RWPE2 (cell line): ENCODE measurements around the gene GRAP.
A peak's percentile ranks its signal among the peaks of the same experiment; 100 is the strongest.

Experiments used
- ATAC-seq: fragments of 200-7000 bp; cut with Tn5 transposase; 3 replicates; pipeline ENCODE4 v1.9.1; 2021; ENCODE audit warnings: low read depth
- DNase-seq: peaks from one replicate; pipeline ENCODE4 v3.0.0-alpha.2; 2020; ENCODE audit warnings: low spot score
- H3K27ac ChIP-seq: fragments of 450-650 bp; 2 replicates; pipeline ENCODE4 v1.5.1; 2017; ENCODE audit warnings: mild to moderate bottlenecking; ENCODE audit not compliant: poor library complexity, severe bottlenecking
- H3K27me3 ChIP-seq: fragments of 250-450 bp; sonication (Bioruptor Pico); 2 replicates; pipeline ENCODE4 v1.5.1; 2021; ENCODE audit warnings: mild to moderate bottlenecking, moderate library complexity; ENCODE audit not compliant: insufficient read depth, poor library complexity, severe bottlenecking
- H3K36me3 ChIP-seq: fragments of 250-450 bp; sonication (Bioruptor Pico); 2 replicates; pipeline ENCODE4 v1.5.1; 2020; ENCODE audit warnings: low read depth, mild to moderate bottlenecking, moderate library complexity
- H3K4me1 ChIP-seq: fragments of 250-450 bp; sonication (Bioruptor Pico); 2 replicates; pipeline ENCODE4 v1.5.1; 2021; ENCODE audit warnings: mild to moderate bottlenecking, moderate library complexity; ENCODE audit not compliant: insufficient read depth, poor library complexity, severe bottlenecking
- H3K4me3 ChIP-seq: fragments of 250-450 bp; sonication (Bioruptor Pico); 2 replicates; pipeline ENCODE4 v1.5.1; 2021; ENCODE audit warnings: mild to moderate bottlenecking, moderate library complexity; ENCODE audit not compliant: severe bottlenecking
- H3K9me3 ChIP-seq: fragments of 250-450 bp; sonication (Bioruptor Pico); 2 replicates; pipeline ENCODE4 v1.5.1; 2021; ENCODE audit warnings: mild to moderate bottlenecking, moderate library complexity; ENCODE audit not compliant: severe bottlenecking
- TF ChIP-seq, protein P1 (sequence below): fragments of 450-650 bp; IDR thresholded peaks from one replicate; pipeline ENCODE4 v1.5.1; 2017; ENCODE audit warnings: mild to moderate bottlenecking, moderate library complexity; ENCODE audit not compliant: poor library complexity, severe bottlenecking

GRAP gene

GRCh38 chr17:19011581-19011980 lies 35.2 kb downstream of the GRAP start:
- Histone ChIP-seq H3K4me1 (peaks cover 12% of the 10 kb centered on the region), H3K27me3 (no peaks in the 10 kb centered on the region), H3K4me3 (no peak overlapping the region), H3K9me3 (no peaks in the 10 kb centered on the region), H3K27ac (no peak overlapping the region), H3K36me3 (no peaks in the 10 kb centered on the region)
- DNase-seq (no peak), ATAC-seq (no peak)
- TF ChIP-seq, protein P1, sequence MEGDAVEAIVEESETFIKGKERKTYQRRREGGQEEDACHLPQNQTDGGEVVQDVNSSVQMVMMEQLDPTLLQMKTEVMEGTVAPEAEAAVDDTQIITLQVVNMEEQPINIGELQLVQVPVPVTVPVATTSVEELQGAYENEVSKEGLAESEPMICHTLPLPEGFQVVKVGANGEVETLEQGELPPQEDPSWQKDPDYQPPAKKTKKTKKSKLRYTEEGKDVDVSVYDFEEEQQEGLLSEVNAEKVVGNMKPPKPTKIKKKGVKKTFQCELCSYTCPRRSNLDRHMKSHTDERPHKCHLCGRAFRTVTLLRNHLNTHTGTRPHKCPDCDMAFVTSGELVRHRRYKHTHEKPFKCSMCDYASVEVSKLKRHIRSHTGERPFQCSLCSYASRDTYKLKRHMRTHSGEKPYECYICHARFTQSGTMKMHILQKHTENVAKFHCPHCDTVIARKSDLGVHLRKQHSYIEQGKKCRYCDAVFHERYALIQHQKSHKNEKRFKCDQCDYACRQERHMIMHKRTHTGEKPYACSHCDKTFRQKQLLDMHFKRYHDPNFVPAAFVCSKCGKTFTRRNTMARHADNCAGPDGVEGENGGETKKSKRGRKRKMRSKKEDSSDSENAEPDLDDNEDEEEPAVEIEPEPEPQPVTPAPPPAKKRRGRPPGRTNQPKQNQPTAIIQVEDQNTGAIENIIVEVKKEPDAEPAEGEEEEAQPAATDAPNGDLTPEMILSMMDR, result no peak

GRCh38 chr17:19010729-19011505 lies 35.8 kb downstream of the GRAP start:
- no peak for DNase-seq

DNA sequence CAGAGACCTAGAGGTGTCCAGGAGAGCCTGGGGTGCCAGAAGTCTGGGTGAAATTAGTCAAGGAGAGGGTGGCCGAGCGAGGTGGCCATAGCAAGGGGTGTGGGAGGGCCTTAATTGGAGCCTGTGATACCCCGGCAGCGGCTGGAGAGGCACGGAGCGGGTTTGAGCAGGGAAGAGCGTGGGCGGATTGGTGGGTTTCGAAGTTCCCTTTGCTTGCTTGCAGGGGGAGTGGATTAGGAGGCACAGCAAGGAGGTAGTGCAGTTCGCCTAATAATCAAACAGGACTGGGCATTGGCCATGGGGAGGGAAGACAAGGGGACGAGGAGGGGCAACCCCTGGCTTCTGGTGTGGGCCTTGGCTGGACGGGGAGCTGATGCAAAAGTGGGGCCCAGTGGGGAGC lies 36.8 kb downstream of the GRAP start:
- Histone ChIP-seq H3K36me3 (no peaks in the 10 kb centered on the region), H3K27ac (no peak overlapping the region), H3K27me3 (no peaks in the 10 kb centered on the region), H3K4me1 (peaks cover 8% of the 10 kb centered on the region), H3K9me3 (no peaks in the 10 kb centered on the region), H3K4me3 (no peak overlapping the region)
- DNase-seq (no peak), ATAC-seq (no peak)
- TF ChIP-seq, protein P1, result no peak

More at GRCh38 chr17:19010729-19011505, 35.8 kb downstream of the GRAP start:
- no peak overlapping the region for H3K4me3 ChIP-seq
- H3K9me3 ChIP-seq, result no peaks in the 10 kb centered on the region
- no peak overlapping the region for H3K27ac ChIP-seq
- peaks cover 8% of the 10 kb centered on the region for H3K4me1 ChIP-seq
- H3K27me3 ChIP-seq, result no peaks in the 10 kb centered on the region
- ATAC-seq, result peak; percentile 80
- TF ChIP-seq, protein P1, result no peak
- no peaks in the 10 kb centered on the region for H3K36me3 ChIP-seq

- DNase-seq, result no peak
- Histone ChIP-seq H3K4me1 (peaks cover 16% of the 10 kb centered on the region), H3K27ac (no peak overlapping the region), H3K4me3 (no peak overlapping the region), H3K27me3 (no peaks in the 10 kb centered on the region), H3K36me3 (peaks cover 16% of the 10 kb centered on the region), H3K9me3 (no peaks in the 10 kb centered on the region)
- ATAC-seq, result no peak
- TF ChIP-seq, protein P1, result no peak
These were observed 40.1 kb downstream of the GRAP start for GRCh38 chr17:19006698-19007097.

- no peak for ATAC-seq
- Histone ChIP-seq H3K27me3 (no peaks in the 10 kb centered on the region), H3K4me3 (no peak overlapping the region), H3K4me1 (peaks cover 20% of the 10 kb centered on the region), H3K36me3 (peaks cover 24% of the 10 kb centered on the region), H3K9me3 (no peaks in the 10 kb centered on the region), H3K27ac (no peak overlapping the region)
- TF ChIP-seq, protein P1, result no peak
- no peak for DNase-seq
These were observed 40.8 kb downstream of the GRAP start for GRCh38 chr17:19005789-19006430.
